ENCODE results near the gene GPR141.

The GPR141 gene, protein sequence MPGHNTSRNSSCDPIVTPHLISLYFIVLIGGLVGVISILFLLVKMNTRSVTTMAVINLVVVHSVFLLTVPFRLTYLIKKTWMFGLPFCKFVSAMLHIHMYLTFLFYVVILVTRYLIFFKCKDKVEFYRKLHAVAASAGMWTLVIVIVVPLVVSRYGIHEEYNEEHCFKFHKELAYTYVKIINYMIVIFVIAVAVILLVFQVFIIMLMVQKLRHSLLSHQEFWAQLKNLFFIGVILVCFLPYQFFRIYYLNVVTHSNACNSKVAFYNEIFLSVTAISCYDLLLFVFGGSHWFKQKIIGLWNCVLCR

DNA sequence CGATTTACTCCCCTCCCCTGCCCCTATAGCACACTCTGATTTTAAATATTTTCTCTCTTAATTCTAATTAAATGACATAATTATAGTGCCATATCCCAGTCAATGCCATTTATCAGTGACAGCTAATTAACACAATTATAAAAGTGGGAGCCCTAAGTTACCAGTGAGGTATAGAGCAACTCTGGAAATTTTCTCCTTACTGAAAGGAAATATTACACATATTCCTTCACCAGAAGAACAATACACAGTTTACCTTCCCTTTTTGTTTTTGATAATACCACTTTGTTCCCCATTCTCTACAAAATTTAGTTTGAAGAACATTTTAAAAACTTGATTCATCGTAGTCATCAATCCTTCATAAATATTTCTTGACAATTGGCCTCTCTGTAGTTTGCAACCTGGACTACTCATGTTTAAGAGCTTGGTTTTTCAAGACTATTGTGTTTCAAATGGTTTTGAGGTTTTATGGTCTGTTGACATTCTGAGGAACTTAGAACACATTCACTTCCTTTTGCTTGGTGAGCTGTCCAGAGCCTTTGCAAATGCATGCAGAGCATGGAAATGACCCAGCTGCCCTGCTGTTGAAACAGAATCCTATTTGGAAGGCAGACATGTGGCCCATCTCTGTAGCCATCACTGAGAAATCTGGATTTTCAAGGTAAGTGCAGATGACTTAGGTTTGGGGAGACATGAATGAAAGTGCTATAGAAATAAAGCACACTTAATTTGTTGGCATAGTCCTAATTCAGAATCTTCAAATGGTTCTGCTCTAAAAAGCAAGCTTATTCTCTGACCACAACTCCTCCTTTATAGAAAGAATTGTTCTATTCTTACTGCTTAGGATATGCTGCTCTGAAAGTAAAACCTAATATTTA is at the start of gene GPR141:
Gene GPR141 (plus strand): TSS at position 521 of the 875 bp plus-strand sequence. CDS start 56,628 bp downstream, outside the sequence.
- no peak for DNase-seq (ENCODE audit: low read depth)

DNA sequence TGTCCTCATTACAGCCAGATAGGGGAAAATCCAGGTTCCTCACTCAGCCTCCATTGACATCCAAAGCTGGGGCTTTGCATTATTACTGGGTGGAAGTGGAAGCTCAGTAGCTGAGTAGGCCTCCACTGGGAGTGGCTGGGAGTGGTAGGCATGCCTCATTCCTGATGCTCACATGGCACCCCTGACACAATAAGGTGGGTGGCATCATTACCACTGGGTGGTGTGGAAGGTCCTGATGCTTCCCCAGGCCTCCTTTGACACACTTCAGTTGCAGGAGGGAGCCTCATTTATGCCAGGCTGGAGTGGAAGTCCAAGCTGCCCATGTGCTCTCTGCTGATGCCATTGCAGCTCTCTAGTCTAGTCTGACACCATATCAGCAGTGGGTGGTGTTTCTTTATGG is 48.2 kb upstream of the GPR141 start:
- DNase-seq (ENCODE audit: low read depth) = no peak

DNA sequence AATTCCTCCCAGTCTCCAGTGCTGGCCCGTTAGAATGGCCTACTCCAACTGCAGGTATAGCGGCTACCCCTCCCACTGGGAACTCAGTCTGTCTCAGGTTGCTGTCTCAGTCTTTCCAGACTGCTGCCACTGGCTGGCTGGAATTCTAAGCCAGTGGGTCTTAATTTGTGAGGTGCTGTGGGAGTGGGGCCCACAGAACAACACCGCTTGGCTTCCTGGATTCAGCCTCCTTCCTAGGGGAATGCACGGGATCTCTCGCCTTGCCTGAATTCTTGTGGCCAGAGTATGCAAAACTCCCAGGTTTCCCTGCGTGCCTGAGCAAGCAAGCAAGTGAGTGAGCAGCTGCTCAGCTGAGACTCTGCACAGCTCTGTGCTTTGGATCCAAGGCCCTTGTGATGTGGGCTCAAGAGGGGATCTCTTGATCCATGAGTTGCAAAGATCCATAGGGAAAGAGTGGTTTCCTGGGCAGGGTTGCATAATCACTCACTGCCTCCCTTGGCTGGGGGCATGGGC is 41.5 kb upstream of the GPR141 start:
- DNase-seq (ENCODE audit: low read depth) = no peak

DNA sequence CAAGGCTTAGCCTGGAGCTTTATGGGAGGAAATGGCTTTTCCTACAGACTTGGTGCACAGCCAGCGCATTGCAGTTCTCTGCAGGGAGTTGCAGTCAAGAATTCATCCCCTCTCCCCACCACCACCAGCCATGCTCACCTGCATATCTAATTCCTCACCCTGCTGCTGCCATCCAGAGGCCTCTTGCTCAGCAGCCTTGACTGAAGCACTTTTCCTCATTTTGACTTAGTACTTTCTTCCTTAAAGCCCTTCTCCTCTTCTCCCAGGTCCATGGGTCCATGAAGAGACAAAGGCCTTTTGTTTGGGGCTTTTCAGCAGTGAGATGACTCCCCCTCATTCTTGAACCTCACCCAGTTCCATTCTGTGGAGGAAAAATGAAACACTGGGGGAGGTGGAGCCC is 39.7 kb upstream of the GPR141 start:
- DNase-seq (ENCODE audit: low read depth) = no peak

DNA sequence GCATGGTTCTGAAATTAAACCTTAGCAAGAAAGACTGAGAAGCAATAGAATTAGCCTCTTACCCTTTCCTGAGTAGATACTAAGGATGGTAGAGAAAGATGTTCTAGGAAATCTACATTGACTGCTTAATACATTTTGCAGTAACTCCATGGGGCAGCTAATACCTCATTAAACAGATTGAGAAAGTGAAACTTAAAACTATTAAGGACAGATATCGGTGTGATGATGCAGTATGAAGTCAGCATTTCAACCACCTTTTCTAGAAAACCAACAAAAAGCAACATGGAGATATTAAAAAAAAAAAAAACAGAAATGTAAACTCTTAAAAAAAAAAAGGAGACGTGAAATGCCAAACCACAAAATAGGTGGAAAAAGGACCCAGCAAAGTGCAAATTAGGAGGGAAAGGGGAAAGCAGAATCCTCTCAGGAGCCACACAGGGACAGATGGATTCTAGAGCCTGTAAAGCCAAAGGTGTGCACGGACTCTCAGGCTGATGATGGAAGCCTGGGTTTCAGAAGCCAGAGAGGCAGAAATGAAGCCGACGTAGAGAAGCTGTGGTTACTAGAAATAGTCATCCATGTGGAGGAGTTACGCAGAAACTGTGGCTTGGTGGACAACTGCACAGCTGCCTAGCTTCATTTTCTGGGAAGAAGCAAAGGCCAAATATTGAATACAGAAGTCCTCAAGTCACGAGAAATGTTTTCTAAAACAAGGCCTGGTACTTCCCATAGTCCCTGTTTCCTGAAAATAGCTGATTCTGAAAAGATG is 38.1 kb upstream of the GPR141 start:
- DNase-seq (ENCODE audit: low read depth) = no peak

DNA sequence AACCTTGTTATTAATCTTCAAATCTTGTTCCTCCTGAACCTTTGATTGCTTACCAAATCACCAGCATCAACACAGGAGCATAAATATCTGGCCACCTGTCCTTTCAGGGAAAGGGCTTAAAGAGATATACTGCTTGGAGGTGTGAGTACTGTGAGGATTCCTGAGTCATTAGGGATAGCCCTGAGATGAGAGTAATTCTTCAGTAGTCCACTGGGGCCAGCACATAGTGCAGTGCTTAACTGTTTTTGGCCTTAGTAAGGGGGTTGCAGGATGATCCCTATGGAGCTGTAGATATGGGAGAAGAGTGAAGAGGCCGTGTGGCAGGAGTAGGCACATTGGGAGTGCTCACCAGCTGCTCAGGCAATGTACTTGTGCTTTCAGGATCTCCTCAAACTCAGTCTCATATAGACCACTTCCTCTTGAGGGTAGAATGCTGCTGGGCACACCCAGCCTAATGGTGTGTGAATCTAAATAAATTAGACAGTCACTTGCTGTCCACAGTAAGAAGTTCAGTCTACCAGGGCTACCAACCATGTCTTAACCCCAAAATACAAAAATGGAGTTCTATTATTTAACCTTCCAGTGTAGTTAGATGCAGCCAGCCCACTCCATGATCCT is 26.5 kb upstream of the GPR141 start:
- no peak for DNase-seq (ENCODE audit: low read depth)

DNA sequence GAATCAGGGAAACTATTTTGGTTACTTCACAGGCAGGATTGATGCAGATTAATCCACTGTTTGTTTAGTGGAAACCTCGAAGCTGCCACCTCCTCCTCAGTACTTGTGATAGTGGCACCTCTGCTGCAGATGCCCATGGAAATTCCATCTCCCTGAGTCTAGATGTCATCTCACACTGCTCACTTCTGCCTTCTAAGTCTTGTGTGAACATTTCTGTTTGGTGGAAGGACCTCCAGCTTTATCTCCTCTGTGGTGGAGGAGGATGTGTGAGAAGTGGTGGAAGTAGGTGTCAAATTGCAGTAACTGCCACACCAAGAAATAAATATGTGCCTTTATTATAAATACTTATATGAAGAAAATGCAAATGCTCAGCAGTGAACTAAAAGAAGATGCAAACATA is 25.8 kb upstream of the GPR141 start:
- DNase-seq (ENCODE audit: low read depth) = no peak

DNA sequence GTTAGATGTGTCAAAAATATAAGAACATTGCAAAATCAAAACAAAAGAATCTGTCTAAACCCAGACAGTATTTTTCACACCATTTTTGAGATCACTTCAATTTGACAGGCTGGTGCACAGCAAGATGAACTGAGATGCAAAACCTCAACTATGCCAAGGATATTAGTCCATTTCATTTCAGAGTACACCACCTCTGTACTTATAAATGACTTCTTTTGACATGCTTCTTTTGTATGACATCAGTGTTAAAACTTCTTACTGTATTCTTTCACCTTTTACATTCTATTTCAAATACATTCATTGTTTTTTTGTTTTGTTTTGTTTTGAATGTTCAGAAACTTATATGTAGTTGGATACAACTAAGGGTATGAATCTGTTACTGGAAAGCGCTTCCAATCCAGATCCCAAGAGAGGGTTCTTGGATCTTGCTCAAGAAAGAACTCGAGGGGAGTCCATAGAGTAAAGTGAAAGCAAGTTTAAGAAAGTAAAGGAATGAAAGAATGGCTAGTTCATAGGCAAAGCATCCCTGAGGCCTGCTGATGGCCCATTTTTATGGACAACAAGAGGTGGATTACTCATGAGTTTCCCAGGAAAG is 23.5 kb upstream of the GPR141 start:
- no peak for DNase-seq (ENCODE audit: low read depth)

DNA sequence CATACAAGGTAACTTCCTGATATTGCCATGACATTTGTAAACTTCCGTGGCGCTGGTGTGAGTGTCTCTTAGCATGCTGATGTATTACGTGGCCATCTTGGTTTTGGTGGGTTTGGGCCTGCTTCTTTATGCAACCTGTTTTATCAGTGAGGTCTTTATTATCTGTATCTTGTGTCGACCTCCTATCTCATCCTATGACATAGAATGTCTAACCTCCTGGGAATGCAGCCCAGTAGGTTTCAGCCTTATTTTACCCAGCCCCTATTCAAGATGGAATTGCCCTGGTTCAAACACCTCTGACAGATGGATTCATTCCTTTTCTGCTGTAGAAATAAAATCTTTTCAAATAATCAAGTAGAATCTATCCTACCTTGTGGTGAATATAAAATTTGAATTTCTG is 23.0 kb upstream of the GPR141 start:
- DNase-seq (ENCODE audit: low read depth) = no peak

DNA sequence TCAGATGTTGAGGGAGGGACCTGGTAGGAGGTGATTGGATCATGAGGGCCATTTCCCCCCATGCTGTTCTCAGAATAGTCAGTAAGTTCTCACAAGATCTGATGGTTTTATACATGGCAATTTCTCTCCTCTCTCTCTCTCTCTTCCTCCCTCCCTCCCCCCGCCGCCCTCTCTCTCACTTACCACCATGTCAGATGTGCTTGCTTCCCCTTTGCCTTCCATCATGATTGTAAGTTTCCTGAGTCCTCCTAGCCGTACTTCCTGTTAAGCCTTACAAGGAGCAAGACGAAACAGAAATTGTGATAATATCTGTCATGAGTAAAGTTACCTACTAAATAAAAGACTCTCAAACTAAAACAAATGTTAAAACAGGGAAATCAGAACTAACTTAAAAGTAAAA is 19.9 kb upstream of the GPR141 start:
- DNase-seq (ENCODE audit: low read depth) = no peak

DNA sequence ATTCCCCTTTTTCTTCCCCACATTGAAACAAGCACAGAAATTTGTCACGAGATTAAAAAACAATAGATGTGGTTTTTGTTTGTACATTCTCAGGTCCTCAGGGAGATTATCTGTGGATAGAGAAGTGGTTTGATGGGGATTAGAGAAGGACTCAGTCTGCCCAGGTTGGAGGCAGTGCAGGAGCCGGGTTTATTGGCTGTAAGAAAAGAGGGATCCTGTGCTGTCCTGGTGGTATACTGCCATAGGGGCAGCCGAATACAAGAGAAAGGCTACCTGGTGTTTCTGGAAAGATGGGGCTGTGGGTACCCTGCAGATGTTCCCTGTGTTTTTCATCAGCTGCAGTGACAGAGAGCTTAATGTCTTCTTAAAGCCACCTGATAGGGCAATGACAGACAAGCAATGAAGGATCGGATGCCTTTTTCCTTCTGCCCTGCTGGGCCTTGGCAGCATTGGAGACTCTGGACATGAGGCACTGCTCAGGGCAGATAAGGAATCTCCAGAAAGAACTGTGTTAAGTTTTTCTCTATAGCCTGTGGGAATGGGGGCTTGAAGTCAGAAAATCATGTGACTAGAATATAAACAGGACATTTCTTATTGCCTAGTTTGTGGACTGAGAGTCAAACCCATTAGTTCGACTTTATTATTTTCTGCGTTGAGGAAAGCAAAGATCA is 18.1 kb upstream of the GPR141 start:
- DNase-seq (ENCODE audit: low read depth) = no peak

DNA sequence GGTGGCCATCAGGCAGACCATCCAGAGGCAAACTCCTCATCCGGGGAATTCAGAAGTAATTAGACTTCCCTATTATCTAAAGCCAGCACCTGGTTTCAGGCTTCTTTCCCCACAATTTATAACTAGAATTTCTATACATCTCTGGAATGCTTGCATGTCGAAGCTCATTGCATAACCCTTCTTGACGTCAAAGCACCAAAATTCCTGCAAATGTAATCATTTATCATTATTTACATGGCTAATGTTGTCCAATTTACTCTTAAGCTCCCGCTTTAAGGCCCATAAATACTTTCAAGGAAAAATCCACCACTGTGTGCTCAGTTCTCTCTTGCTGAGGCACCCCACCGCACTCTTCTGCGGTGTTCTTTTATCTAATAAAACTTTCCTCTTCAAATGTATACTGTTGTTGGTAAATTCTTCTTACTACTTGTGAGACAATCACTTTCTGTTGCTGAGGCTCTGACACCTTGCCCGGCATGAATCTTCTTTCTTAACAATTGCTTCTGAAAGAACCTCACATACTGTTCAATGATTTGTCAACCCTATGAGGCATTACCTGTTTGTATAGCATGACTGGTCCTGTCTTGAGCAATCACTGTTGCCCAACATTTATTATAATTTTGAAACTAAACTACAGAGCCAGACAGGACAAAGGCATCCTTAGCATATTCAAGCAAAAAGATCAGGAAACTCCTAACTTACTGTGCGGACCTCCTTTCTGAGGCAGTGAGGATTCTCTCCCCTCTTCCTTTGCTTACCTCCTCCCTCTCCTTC is 17.4 kb upstream of the GPR141 start:
- no peak for DNase-seq (ENCODE audit: low read depth)

DNA sequence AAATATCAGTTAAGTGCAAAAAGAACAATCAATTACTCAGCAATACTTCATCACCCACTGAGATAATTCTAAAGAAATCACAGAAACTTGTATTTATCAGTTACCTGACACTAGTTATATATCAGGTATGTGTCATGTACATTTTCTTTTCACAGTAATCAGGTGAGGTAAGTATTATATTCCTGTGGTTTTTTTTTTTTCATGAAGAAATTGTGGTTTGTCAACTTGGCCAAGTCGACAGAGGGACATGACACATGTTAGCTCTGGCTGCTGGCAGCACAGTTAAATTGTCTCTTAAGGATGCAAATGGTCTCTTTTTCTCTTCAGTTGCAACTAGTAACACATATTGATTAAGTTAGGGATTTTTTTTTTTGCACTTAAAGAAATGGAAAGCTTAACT is 13.7 kb upstream of the GPR141 start:
- no peak for DNase-seq (ENCODE audit: low read depth)

DNA sequence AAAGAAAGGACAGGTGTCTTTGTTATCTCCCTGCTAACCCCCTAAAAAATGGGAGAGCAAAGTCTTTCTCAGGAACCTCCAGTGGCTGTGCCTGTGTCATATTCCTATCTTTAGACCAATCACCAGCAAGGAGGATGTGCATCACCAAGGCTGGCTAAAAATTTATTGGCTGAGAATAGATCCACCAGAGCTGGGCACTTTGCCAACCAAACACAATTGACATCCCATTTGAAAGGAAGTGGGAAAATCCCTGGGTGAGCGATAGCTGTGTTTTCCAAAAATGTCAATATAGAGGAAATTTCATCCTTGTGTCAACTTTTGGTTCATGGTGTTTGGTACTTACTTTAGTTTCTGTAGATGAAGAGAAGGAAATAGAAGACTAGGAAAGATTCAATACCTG is 13.1 kb upstream of the GPR141 start:
- DNase-seq (ENCODE audit: low read depth) = no peak

DNA sequence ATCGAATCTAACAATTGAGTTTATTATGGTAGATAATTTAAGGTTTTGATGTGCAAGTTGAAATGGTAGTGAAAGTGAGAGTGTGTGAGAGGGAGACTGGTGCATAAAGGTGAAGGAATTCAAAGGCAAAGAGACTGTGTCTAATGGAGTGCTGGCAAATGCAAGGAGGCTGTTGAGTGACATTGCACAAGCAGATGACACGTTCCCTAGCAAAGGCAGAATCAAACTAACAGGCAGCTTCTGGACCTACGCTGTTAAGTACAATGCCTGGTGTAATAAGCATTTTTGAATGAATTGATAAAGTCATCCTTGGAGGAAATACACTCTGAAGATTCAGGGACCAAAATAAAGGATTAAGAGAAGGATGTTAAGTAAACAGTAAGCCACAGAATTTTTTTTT is 11.7 kb upstream of the GPR141 start:
- no peak for DNase-seq (ENCODE audit: low read depth)

DNA sequence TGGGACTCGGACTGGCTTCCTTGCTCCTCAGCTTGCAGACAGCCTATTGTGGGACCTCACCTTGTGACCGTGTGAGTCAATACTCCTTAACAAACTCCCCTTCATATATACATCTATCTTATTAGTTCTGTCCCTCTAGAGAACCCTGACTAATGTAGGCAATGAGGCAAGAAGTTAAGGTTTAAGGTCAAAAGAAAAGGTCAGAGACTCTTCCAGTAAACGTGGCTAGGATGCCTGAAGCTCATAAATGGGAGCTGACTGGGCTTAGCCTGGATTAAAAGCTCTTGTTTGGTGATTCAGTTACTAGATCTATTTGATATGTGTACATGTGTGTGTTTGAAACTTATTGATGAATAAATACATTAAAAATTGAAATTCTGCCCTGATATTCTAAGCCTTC is 10.6 kb upstream of the GPR141 start:
- DNase-seq (ENCODE audit: low read depth) = no peak

DNA sequence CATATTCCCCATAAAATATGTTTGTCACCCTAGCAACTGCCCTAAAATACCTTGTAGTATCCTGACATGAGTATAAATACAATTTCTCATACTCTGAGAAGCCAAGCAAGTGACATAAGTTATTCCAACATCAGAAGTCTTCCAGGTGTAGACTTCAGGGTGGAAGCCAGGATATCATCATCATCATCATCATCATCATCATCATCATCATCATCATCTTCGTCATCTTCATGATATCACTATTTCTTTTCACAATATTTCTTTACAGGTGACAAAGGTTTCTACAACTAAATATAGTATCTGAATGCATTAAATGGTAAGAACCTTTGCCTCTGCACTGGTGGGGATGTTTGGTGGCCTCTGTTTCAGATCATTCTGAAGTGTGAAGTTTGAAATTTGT is 10.0 kb upstream of the GPR141 start:
- DNase-seq (ENCODE audit: low read depth) = no peak

DNA sequence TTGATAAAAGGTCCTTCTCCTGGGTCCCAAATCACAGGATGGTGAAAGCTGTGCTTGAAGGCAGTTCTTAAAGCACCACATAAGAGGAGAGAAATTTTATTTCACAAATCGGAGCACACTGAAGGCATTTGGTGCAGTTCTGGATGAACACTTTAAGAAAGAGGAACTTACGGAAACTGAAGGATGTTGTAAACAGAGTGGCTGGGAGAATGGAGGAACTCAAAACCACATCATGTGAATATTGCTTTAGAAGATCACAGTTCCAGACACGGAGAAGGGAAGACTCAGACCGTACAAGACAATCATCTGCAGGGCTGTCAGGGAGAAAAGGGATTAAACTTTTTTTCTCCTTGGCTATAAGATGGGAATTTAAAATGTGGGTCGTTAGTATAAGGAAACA is 9.0 kb upstream of the GPR141 start:
- DNase-seq (ENCODE audit: low read depth) = no peak

DNA sequence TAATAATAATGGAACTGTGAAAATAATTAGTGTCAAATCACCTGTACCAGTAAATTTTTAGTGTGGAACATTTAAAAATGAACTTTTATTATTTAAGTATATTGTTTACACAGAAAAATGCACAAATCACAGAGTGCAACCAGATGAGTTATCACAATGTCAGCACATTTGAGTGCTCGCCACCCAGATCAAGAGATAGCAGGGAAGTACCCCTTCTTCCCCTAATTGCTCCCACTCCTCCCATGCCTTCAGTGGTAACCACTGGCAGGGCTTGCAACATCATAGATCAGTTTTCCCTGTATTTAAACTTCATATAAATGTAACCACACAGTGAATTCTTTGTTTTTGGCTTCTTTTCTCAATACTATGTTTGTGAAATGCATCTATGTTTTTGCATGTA is 7.8 kb upstream of the GPR141 start:
- no peak for DNase-seq (ENCODE audit: low read depth)

DNA sequence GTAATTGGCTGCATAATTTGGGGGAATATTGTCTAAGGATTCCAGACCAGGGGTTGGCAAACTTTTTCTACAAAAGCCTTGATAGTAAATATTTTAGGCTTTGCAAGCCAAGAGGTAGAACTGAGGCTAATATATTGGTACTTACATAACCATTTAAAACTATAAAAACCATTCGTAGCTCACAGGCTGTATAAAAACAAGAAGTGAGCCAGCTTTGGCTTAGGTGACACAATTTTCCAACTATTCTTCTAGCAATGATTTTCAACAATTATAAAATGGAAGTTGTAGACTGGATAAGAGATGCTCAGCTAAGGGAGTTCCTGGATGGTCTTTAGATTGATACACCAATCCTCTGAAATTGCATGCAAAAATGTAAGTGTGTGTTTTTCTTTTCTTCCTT is 1.4 kb downstream of the GPR141 start:
- DNase-seq (ENCODE audit: low read depth) = no peak
